ENCODE measurements around the gene PDZK1.

GRCh38 chr1:145719230-145720079 is 12.3 kb upstream of the PDZK1 start, which contains the start of gene CD160:
- TF ChIP-seq CTCF (IDR thresholded peaks at IDR 0.05) (no peak), POLR2A (IDR thresholded peaks at IDR 0.05) (no peak)
